HG02885 (cell line): ENCODE data around the gene PKN1.
A peak's percentile ranks its signal among the peaks of the same experiment; 100 is the strongest.

ENCODE experiments used
- ATAC-seq: cut with Tn5 transposase; IDR thresholded peaks from one replicate; pipeline ENCODE4 v1.9.1; 2021; ENCODE audit warnings: mild to moderate bottlenecking; ENCODE audit not compliant: unreplicated experiment, poor library complexity

PKN1 gene

DNA sequence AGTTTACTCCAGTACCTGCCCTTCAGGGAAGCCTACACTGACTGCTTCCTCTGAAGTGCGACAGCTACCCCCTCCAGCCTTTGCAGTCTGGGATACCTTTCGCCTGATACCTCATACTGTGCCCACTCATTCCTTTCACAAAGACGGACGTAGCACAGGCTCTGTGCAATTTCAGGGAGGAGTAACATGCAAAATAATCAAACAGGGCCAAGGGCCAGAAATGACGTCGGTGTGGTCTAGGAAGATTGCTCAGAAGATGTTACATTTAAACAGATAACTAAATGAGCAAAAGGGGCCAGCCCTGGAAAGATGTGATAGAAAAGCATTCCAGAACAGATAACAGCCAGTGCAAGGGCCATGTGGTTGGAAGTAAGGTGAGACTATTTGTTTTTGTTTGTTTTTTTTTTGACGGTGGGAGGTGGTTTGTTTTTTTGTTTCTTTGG is 7.4 kb upstream of the PKN1 start:
- no peak for ATAC-seq

GRCh38 chr19:14427461-14427860 is 5.6 kb upstream of the PKN1 start:
- ATAC-seq = no peak

GRCh38 chr19:14428882-14429416 is 4.2 kb upstream of the PKN1 start:
- ATAC-seq = no peak

DNA sequence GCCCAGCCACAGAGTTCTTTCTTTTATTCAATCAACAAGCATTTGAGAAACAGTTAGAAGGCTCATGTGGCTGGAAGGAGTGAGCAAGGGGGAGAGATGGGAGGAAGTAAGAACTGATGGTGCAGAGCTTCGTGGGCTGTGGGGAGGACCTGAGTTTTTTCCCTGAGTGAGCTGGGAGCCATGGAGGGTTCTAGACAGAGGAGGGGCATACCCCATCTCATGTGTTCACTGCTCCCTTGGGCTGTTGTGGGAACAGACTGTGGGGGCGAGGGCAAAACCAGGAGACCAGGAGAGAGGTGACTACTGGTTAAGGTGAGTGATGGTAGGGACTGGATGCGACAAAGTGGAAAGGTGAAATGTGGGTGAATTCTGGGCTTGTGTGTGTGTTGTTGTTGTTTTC is 2.4 kb upstream of the PKN1 start:
- ATAC-seq = no peak

DNA sequence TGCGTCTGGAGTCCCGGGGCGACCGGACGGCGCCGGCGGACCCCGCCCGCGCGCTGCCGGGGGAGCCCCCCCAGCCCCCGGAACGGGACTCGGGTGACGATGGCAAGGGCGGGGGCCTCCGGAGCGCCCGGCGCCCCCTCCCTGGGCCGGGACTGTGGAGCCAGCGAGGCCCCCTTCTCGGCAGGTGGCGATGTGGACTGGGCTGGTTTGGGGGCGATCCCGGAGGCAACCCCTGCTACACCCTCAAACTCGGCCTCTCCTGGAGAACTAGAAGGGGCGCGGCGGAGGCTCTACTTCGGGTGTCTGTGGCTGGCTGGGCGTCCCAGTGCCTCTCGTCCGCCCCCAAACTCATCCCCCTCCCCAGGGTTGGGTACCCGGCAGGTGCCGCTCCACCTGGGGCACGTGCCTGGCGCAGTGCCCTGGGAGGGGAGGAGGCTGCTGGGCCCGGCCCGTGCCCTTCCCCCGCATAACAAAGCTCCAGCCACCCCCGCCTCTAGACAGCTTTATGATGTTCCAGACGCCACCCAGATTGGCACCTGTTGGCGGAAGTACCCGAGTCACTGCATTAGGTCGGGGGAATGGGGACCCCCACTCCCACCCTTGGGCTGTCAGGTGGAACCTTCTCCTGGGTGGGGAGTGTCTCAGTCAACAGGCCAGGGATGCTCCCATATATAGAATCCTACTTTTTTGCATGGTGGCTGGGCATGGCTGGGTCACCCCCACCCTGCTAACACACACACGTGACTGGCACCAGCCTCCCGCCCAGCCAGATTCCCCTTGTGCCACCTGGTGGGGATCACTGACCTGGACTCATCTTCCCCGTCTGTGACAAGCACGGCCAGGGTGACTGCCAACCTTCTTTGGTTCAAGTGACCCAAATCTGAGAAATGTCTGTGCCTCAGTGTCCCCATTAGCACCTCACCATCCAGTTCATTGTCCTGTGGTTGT is 722 bp downstream of the PKN1 start:
- peak; percentile 16 for ATAC-seq

DNA sequence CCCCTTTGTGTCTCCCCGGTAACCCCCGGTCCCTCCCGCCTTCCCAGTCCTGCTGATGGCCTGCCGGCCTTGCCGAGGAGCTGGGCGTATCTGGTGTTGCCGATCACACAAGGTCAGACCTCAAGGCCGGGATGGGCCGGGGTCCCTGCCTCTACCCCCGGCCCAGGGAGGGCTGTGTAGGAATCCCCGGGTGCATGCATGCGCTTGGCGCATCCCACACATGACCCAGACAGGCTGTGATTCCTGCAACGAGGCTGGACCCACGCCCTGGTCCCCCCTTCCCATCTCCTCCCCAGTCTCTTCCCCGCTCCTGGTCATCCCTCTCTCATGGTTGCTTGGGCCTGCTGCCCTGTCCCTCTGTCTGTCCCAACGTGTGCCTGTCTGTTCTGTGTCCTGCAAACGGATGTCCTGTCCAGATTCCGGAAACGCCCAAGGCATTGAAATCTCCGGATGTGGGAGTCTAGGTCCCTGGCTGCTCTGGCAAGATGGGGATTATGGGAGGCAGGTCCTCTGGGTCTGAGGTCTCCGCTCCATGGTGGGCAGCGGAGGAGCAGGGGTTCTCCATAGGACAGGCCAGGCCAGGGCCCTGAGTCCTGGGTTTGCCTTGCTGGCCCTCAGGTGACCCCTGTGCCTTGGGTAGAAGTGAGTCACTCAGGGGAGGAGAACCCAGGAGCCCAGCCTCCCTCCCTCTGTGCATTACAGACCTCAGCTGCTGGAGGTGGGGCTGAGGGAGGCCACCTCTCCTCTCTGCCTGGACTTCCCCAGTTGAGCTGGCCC is 1.6 kb downstream of the PKN1 start:
- no peak for ATAC-seq

DNA sequence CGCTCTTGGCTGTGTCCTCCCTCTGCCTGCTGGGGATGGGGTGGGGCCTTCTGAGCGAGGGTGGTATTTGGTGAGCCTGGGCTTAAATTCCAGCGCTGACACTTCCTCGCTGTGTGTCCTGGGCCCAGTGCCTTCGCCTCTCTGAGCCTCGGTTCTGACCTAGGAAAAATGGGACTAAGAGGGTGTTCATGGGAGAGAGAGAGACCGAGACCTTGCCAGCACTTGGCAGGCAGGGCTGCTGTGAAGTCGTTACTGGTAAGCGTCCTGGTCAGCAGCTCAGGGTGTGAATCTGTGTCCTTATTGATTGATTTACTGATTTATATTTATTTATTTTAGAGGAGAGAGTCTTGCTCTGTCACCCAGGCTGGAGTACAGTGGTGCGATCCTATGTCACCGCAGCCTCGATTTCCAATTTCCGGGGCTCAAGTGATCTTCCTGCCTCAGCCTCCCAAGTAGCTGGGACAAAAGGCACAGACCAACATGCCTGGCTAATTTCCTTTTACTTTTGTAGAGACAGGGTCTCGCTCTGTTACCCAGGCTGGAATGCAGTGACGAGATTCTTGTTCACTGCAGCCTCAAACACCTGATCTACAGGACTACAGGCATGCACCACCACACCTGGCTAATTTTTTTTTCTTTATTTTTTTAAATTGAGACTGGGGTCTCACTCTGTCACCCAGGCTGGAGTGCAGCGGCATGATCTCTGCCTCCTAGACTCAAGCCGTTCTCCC is 2.4 kb downstream of the PKN1 start:
- no peak for ATAC-seq

DNA sequence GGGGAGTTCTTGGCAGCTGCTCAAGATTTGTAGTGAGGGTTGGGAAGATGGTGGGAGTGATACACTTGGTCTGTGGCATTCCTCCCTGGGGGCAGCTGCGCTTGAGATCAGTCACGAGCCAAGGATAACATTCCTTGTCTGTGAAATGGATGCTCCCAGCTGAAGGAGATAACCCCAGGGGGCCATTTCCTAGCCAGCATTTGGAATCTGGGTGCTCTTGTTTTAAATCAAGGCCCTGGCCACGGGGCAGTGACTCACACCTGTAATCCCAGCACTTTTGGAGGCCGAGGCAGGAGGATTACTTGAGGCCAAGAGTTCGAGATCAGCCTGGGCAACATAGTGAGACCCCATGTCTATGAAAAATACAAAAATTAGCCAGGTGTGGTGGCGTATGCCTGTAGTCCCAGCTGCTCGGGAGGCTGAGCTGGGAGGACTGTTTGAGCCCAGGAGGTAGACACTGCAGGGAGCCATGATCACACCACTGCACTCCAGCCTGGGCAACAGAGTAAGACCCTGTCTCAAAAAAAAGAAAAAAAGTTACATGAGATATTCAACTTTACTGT is 4.6 kb downstream of the PKN1 start:
- no peak for ATAC-seq

- no peak for ATAC-seq
Measured at GRCh38 chr19:14439014-14439413, 5.9 kb downstream of the PKN1 start.

- peak; percentile 75 for ATAC-seq
Measured at GRCh38 chr19:14440049-14440448, 6.9 kb downstream of the PKN1 start.

DNA sequence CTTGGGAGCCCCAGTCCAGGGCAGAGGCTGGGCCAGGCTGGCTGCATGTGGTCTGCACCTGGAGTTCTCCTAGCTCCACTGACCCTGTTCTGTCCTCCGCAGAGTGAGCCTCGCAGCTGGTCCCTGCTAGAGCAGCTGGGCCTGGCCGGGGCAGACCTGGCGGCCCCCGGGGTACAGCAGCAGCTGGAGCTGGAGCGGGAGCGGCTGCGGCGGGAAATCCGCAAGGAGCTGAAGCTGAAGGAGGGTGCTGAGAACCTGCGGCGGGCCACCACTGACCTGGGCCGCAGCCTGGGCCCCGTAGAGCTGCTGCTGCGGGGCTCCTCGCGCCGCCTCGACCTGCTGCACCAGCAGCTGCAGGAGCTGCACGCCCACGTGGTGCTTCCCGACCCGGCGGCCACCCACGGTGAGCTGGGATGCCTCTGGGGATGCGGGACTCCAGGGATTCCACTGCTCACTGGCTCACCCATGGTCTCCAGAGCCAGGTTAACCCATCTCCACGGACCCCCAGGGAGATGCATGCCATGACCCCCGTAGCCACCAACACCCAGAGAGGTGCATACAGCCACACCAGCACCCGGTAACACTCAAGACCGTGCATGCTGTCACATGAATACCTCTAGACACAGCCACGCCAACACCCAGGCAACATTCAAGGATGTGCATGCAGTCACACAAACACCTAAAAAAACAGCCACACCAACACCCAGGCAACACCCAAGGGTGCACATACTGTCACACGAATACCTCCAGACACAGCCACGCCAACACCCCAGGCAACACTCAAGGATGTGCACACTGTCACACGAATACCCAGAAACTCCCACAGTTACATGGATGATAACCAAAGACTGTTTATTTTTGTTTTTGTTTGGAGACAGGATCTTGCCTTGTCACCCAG is 8.2 kb downstream of the PKN1 start:
- no peak for ATAC-seq

GRCh38 chr19:14442891-14443631 is 10.0 kb downstream of the PKN1 start:
- no peak for ATAC-seq

DNA sequence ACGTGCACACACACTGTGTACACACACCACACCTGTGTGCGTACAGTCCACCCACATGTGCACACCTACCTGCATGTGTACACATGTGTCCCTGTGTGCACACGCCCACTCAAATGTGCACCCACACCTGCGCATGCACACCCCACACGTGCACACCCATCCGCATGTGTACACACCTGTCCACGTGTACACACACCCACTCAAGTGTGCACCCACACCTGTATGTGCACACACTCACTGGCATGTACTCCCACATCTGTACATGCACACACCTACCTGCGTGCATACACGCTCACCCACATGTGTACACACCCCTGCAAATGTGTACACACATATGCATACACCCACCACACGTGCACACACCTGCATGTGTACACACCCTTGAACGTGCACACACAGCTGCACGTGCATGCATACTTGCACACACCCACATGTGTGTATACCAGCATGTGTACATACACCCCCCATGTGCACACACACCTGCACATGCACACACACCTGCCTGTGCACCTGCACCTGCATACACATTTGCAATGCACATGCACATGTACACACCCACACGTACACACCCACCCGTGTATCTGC is 10.6 kb downstream of the PKN1 start:
- no peak for ATAC-seq

DNA sequence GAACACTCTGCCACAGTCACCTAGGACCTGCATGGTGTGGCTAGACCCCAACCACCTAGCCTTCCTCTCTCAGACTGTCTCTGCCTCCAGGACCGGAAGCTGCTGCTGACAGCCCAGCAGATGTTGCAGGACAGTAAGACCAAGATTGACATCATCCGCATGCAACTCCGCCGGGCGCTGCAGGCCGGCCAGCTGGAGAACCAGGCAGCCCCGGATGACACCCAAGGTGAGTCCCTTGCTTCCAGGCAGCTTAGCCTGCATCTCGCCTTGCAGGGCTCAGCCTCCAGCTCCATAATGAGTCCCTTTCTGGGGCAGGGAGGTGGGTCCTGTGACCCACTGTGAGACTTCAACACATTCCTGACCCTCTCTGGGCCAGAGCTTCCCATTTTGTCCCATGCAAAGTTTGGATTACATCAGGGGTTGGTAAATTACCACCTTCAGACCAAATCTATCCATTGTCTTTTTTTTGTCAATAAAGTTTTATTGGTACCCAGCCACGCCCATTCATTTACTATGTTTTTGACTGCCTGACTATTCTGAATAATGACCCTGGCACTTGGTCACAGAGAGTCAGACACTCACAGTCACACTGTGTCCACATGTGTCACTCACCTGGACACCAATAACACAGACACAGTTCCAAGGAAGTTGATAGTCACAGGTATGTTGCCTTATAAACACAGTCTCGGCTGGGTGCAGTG is 13.4 kb downstream of the PKN1 start:
- ATAC-seq = no peak

DNA sequence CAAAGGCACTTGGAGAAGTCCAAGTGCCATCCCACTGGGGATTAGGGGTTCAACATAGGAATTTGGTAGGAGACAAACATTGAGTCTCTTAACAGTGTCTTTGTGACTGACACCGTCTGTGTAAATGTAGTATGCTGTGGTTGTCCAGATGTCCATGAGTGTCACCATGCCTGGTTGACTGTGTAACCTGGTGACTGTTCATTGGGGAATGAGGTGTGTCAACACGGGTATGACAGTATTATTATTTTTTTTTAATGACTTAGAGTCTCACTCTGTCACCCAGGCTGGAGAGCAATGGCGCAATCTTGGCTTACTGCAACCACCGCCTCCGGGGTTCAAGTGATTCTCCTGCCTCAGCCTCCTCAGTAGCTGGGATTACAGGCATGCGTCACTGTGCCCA is 16.2 kb downstream of the PKN1 start:
- ATAC-seq = no peak

GRCh38 chr19:14450168-14450874 is 17.2 kb downstream of the PKN1 start:
- ATAC-seq = no peak

GRCh38 chr19:14450876-14451275 is 17.8 kb downstream of the PKN1 start:
- no peak for ATAC-seq
